ENCODE results near the gene PARD3B.

DNA sequence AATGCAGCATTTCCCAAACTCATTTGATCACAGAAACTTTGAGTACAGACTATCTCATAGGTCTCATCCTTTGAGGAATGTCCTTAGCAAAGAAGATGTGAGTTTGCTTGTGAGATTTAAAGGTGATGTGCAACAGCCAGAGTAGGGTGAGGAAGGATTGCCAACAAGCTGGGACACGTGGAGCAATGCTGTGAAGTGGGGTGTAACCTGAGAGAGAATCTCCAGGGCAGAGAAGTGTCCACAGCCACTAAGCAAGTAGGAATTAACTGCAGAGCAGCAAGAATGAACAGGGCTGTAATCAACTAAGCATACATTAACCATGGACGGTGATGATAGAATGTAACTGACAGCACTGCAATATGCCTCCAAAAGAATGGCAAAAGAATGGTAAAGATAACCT lies 667.1 kb downstream of the PARD3B start:
- TF ChIP-seq, protein P1, sequence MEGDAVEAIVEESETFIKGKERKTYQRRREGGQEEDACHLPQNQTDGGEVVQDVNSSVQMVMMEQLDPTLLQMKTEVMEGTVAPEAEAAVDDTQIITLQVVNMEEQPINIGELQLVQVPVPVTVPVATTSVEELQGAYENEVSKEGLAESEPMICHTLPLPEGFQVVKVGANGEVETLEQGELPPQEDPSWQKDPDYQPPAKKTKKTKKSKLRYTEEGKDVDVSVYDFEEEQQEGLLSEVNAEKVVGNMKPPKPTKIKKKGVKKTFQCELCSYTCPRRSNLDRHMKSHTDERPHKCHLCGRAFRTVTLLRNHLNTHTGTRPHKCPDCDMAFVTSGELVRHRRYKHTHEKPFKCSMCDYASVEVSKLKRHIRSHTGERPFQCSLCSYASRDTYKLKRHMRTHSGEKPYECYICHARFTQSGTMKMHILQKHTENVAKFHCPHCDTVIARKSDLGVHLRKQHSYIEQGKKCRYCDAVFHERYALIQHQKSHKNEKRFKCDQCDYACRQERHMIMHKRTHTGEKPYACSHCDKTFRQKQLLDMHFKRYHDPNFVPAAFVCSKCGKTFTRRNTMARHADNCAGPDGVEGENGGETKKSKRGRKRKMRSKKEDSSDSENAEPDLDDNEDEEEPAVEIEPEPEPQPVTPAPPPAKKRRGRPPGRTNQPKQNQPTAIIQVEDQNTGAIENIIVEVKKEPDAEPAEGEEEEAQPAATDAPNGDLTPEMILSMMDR (IDR thresholded peaks at IDR 0.05) = no peak
- TF ChIP-seq POLR2A (IDR thresholded peaks at IDR 0.05) = no peak
